Measurements from ENCODE around the gene GOLGA6D. TPM values are rescaled to one million over a fixed set of nuclear protein-coding genes. Genes with fewer than 3 reads are reported as not detected.

The GOLGA6D gene
- total and polyA plus RNA-seq, 2 of the 8 experiments (the other 6 are each of a cell fraction or from before 2014, with no cell fraction given): 0.27 to 0.69 TPM

- no peaks in the 10 kb centered on the region for H3K23me2 ChIP-seq (ENCODE audit: low read depth, low read length)
- ChIA-PET POLR2A (ENCODE audit: partially characterized antibody) (interaction anchor here (1.9 kb wide), 1 partner anchor 9 kb away, joined by 8 read pairs; the partner anchor contains the start of gene COMMD4), CTCF (ENCODE audit: partially characterized antibody) (interaction anchor here (0.6 to 2.4 kb wide), 5 partner anchors 19 to 352 kb away, joined by 3 to 12 read pairs (median 3); no protein-coding TSS in a partner anchor)
- no peak overlapping the region for H3K18ac ChIP-seq (ENCODE audit: extremely low read depth, low read length)
- no peak for DNase-seq (ENCODE audit: low read depth in 1 of 2, low spot score in 2 of 2)
- no peak for FAIRE-seq
- H3K79me1 ChIP-seq (ENCODE audit: low read depth, low read length): no peaks in the 10 kb centered on the region
- no peak overlapping the region for H4K8ac ChIP-seq (ENCODE audit: extremely low read depth, insufficient read depth, low read length)
- H2AFZ ChIP-seq (ENCODE audit: low read length): no peak overlapping the region
- H2AK5ac ChIP-seq (ENCODE audit: low read depth, low read length): no peak overlapping the region
- TF ChIP-seq TAF7 (optimal IDR thresholded peaks at IDR 0.05; ENCODE audit: borderline replicate concordance, low read depth, low read length) (no peak), MAX (IDR thresholded peaks at IDR 0.05) (0 out of 2 replicates have a peak, but pooled peaks have one; percentile 10), CTCF (IDR thresholded peaks at IDR 0.05; ENCODE audit: control extremely low read depth in 1 of 3, insufficient read depth in 1 of 3, low read depth in 1 of 3, low read length in 3 of 3) (peak; percentile 25 to 47 (median 27); a peak in 2 of 4 replicates)
- no peak overlapping the region for H2BK5ac ChIP-seq (ENCODE audit: low read depth, low read length)
- no peak overlapping the region for H4K91ac ChIP-seq (replicated peaks; ENCODE audit: insufficient read length, low read length)
- H3K27me3 ChIP-seq (replicated peaks in 1 of 4; ENCODE audit: control insufficient read depth in 3 of 4, extremely low read depth in 1 of 4, insufficient read depth in 3 of 4, low read length in 3 of 4): no peaks in the 10 kb centered on the region
- 88% methylated on average over 4 of the region's 4 CpGs; no CpG with 5 or more reads in 1 of the 2 experiments for WGBS, 2 experiments (ENCODE audit: extremely low coverage in 1 of 2, insufficient coverage in 1 of 2, insufficient read length in 1 of 2, insufficient replicate concordance in 2 of 2, low coverage in 1 of 2, low lambda C conversion rate in 2 of 2, missing lambda C conversion rate in 1 of 2)
- no peak overlapping the region for H2BK12ac ChIP-seq (ENCODE audit: low read depth, low read length)
- H3K4me2 ChIP-seq (ENCODE audit: insufficient read depth in 1 of 2, low read depth in 2 of 2, low read length in 2 of 2): no peak overlapping the region
- no peak overlapping the region for H3K27ac ChIP-seq (ENCODE audit: low read depth, low read length)
- no peak overlapping the region for H2BK20ac ChIP-seq (ENCODE audit: low read length)
- no peak overlapping the region for H2BK15ac ChIP-seq (ENCODE audit: low read length)
- no peak overlapping the region for H3K23ac ChIP-seq (ENCODE audit: insufficient read length)
- no peak overlapping the region for H4K5ac ChIP-seq (ENCODE audit: insufficient read length, low read depth, low read length)
- no peak overlapping the region for H3K14ac ChIP-seq (ENCODE audit: insufficient read length)
- peaks cover 0 to 2% of the 10 kb centered on the region in 2 experiments; a peak in 1 of 4 replicates for H3K9me3 ChIP-seq (ENCODE audit: insufficient read depth in 2 of 2, low read depth in 1 of 2, low read length in 1 of 2)
- no peaks in the 10 kb centered on the region for H3K79me2 ChIP-seq (ENCODE audit: control insufficient read depth in 1 of 2, insufficient read depth in 2 of 2, low read length in 2 of 2)
- H3K36me3 ChIP-seq (ENCODE audit: control insufficient read depth in 2 of 4, insufficient read depth in 4 of 4, low read length in 3 of 4): no peaks in the 10 kb centered on the region
- H3K9ac ChIP-seq (replicated peaks in 1 of 4; ENCODE audit: extremely low read depth in 1 of 4, low read depth in 3 of 4, low read length in 3 of 4): no peak overlapping the region
- H3K4ac ChIP-seq (replicated peaks; ENCODE audit: insufficient read length, low read depth, low read length): no peak overlapping the region
- no peak overlapping the region for H3K56ac ChIP-seq (replicated peaks; ENCODE audit: insufficient read length, low read depth, low read length)
- no peak overlapping the region for H3K4me3 ChIP-seq (ENCODE audit: extremely low read depth in 1 of 4, insufficient read depth in 2 of 4, low read depth in 3 of 4, low read length in 4 of 4)
- H2BK120ac ChIP-seq (replicated peaks; ENCODE audit: low read depth, low read length): no peak overlapping the region
- no peaks in the 10 kb centered on the region for H3K4me1 ChIP-seq (replicated peaks in 1 of 4; ENCODE audit: control insufficient read depth in 3 of 4, insufficient read depth in 4 of 4, low read length in 3 of 4)
- no peaks in the 10 kb centered on the region for H4K20me1 ChIP-seq (replicated peaks in 1 of 2; ENCODE audit: control insufficient read depth in 1 of 2, insufficient read depth in 2 of 2, low read length in 2 of 2)
Observed at GRCh38 chr15:75327005-75327404, 44.4 kb downstream of the GOLGA6D start.

All from H1 (cell line).